ENCODE data around the gene NRP1. TPM values are rescaled to one million over a fixed set of nuclear protein-coding genes. Genes with fewer than 3 reads are reported as not detected.

NRP1 gene
- total RNA-seq, 1 donor from 2014 or later = 175 TPM

DNA sequence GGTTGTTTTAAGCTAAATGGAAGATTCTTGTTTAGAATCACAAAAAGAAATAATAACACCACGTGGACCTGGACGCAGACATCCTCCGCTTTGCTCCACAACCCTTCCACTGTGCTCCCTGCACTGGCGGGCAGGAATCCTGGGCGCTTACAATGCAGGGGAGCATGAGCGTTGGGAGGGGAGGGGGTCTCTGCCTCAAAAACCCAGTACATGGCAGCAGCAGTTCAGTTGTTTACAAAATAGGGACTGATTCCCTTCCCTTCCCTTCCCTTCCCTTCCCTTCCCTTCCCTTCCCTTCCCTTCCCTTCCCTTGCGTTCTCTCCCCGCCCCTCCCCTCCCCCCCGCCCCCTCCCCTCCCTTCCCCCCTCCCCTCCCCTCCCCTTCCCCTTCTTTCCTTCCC is 206.8 kb downstream of the NRP1 start:
- DNase-seq (no peak), ATAC-seq (no peak)
- intact Hi-C loops (cut with micrococcal nuclease) = no loop called here

All from left ventricle myocardium superior (tissue), 1 donor.